ENCODE data around the gene STK11IP. TPM values are rescaled to one million over a fixed set of nuclear protein-coding genes. Genes with fewer than 3 reads are reported as not detected.

Gene STK11IP
- total and polyA plus RNA-seq, 2 of the 13 experiments (the other 11 are each of a cell fraction or from before 2014, with no cell fraction given) = 12.8 to 24.0 TPM

DNA sequence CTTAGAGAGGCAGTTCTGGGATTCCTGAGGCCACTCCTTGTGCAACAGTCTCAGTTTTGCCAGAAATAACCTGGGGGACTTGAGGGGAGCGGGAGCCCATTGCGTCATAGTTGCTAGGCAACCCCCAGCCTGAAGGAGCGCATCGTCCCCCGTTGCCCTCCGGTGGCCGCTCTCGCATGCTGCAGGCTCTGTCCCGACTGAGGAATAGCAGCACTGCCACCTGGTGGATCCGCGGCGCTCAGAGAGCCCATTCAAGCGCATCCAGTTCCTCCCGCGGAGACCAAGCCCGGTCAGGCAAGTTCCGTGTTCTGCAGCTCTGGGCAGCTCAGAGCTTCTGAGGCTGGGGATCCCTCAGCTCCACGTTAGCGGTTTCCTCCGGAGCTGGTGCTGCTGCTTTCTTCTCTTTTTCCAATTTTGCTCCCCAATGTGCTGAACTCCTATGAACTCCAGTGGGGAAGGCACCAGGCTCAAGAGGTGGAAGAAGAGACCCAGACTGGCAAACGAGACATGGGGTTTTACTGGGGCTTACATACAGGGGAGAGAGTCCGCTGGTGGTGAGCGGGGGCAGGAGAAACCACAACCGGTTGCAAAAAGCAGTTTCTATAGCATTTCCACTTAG lies 44.9 kb downstream of the STK11IP start (continued):
- no peak for TF ChIP-seq ZNF878 (CRISPR knock-in tag; IDR thresholded peaks at IDR 0.05)
- TF ChIP-seq SRSF9 (IDR thresholded peaks at IDR 0.05; ENCODE audit: borderline replicate concordance, insufficient read depth, low read depth, low read length, poor library complexity, severe bottlenecking) = no peak
- TF ChIP-seq ZNF614 (CRISPR knock-in tag; IDR thresholded peaks at IDR 0.05; ENCODE audit: borderline replicate concordance) = peak; percentile 93; the same call in 1 of the 2 replicates
- TF ChIP-seq, protein P1, sequence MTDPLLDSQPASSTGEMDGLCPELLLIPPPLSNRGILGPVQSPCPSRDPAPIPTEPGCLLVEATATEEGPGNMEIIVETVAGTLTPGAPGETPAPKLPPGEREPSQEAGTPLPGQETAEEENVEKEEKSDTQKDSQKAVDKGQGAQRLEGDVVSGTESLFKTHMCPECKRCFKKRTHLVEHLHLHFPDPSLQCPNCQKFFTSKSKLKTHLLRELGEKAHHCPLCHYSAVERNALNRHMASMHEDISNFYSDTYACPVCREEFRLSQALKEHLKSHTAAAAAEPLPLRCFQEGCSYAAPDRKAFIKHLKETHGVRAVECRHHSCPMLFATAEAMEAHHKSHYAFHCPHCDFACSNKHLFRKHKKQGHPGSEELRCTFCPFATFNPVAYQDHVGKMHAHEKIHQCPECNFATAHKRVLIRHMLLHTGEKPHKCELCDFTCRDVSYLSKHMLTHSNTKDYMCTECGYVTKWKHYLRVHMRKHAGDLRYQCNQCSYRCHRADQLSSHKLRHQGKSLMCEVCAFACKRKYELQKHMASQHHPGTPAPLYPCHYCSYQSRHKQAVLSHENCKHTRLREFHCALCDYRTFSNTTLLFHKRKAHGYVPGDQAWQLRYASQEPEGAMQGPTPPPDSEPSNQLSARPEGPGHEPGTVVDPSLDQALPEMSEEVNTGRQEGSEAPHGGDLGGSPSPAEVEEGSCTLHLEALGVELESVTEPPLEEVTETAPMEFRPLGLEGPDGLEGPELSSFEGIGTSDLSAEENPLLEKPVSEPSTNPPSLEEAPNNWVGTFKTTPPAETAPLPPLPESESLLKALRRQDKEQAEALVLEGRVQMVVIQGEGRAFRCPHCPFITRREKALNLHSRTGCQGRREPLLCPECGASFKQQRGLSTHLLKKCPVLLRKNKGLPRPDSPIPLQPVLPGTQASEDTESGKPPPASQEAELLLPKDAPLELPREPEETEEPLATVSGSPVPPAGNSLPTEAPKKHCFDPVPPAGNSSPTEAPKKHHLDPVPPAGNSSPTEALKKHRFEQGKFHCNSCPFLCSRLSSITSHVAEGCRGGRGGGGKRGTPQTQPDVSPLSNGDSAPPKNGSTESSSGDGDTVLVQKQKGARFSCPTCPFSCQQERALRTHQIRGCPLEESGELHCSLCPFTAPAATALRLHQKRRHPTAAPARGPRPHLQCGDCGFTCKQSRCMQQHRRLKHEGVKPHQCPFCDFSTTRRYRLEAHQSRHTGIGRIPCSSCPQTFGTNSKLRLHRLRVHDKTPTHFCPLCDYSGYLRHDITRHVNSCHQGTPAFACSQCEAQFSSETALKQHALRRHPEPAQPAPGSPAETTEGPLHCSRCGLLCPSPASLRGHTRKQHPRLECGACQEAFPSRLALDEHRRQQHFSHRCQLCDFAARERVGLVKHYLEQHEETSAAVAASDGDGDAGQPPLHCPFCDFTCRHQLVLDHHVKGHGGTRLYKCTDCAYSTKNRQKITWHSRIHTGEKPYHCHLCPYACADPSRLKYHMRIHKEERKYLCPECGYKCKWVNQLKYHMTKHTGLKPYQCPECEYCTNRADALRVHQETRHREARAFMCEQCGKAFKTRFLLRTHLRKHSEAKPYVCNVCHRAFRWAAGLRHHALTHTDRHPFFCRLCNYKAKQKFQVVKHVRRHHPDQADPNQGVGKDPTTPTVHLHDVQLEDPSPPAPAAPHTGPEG (CRISPR knock-in tag; IDR thresholded peaks at IDR 0.05) = 0 out of 2 replicates have a peak, but pooled peaks have one; percentile 29
- no peak for TF ChIP-seq ARNTL (CRISPR knock-in tag; IDR thresholded peaks at IDR 0.05)
- no peak for TF ChIP-seq ZNF253 (CRISPR knock-in tag; IDR thresholded peaks at IDR 0.05; ENCODE audit: borderline replicate concordance)
- TF ChIP-seq, protein P2, sequence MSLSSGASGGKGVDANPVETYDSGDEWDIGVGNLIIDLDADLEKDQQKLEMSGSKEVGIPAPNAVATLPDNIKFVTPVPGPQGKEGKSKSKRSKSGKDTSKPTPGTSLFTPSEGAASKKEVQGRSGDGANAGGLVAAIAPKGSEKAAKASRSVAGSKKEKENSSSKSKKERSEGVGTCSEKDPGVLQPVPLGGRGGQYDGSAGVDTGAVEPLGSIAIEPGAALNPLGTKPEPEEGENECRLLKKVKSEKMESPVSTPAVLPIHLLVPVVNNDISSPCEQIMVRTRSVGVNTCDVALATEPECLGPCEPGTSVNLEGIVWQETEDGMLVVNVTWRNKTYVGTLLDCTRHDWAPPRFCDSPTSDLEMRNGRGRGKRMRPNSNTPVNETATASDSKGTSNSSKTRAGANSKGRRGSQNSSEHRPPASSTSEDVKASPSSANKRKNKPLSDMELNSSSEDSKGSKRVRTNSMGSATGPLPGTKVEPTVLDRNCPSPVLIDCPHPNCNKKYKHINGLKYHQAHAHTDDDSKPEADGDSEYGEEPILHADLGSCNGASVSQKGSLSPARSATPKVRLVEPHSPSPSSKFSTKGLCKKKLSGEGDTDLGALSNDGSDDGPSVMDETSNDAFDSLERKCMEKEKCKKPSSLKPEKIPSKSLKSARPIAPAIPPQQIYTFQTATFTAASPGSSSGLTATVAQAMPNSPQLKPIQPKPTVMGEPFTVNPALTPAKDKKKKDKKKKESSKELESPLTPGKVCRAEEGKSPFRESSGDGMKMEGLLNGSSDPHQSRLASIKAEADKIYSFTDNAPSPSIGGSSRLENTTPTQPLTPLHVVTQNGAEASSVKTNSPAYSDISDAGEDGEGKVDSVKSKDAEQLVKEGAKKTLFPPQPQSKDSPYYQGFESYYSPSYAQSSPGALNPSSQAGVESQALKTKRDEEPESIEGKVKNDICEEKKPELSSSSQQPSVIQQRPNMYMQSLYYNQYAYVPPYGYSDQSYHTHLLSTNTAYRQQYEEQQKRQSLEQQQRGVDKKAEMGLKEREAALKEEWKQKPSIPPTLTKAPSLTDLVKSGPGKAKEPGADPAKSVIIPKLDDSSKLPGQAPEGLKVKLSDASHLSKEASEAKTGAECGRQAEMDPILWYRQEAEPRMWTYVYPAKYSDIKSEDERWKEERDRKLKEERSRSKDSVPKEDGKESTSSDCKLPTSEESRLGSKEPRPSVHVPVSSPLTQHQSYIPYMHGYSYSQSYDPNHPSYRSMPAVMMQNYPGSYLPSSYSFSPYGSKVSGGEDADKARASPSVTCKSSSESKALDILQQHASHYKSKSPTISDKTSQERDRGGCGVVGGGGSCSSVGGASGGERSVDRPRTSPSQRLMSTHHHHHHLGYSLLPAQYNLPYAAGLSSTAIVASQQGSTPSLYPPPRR (CRISPR knock-in tag; IDR thresholded peaks at IDR 0.05; ENCODE audit: borderline replicate concordance) = no peak
- TF ChIP-seq ZFP41 (CRISPR knock-in tag; IDR thresholded peaks at IDR 0.05; ENCODE audit: borderline replicate concordance) = no peak
- no peak for TF ChIP-seq GRHL1 (CRISPR knock-in tag; conservative IDR thresholded peaks at IDR 0.05)
- peak; percentile 84 for TF ChIP-seq THAP11 (CRISPR knock-in tag; IDR thresholded peaks at IDR 0.05)
- TF ChIP-seq KDM1A (CRISPR knock-in tag; IDR thresholded peaks at IDR 0.05) = peak; percentile 51; the same call in 1 of the 2 replicates
- TF ChIP-seq SATB2 (CRISPR knock-in tag; IDR thresholded peaks at IDR 0.05) = no peak
- no peak for TF ChIP-seq ZNF557 (CRISPR knock-in tag; IDR thresholded peaks at IDR 0.05)
- peak; percentile 83 for TF ChIP-seq GATAD1 (CRISPR knock-in tag; IDR thresholded peaks at IDR 0.05)

Measured in HepG2 (cell line).